Measurements from ENCODE around the gene RET.
A peak's percentile ranks its signal among the peaks of the same experiment; 100 is the strongest.

The RET gene

DNA sequence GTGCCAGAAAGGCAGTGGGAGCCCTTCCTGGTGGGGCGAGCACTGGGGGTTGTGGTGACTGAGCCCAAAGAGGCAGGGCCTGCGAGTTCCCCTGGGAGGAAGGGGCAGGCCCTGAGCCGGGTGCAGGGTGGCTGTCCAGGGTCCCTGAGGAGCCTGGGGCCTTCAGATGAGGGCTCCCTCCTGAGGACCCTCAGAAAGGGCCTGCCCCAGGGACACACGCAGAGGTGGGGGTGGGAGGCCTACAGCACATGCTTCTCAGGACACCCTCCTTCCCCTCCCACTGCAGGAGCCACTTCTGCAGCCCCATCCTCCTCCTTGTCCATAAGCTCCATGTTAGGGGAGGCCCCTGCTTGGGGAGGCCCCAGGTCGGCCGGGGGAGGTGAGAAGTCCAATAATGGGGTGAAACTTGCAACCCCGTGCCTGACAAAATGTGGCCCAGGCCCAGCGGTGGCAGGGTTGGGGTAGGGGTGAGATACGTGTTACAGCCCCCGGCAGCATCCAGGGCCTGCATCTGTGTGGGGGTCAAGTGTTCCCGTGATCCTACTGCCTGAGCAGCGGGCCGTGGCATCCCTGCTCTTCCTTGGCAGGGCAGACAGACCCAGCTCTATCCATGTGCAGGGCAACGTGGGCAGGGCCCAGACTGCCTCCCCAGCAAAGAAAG lies 31.8 kb upstream of the RET start:
- no peak for DNase-seq

DNA sequence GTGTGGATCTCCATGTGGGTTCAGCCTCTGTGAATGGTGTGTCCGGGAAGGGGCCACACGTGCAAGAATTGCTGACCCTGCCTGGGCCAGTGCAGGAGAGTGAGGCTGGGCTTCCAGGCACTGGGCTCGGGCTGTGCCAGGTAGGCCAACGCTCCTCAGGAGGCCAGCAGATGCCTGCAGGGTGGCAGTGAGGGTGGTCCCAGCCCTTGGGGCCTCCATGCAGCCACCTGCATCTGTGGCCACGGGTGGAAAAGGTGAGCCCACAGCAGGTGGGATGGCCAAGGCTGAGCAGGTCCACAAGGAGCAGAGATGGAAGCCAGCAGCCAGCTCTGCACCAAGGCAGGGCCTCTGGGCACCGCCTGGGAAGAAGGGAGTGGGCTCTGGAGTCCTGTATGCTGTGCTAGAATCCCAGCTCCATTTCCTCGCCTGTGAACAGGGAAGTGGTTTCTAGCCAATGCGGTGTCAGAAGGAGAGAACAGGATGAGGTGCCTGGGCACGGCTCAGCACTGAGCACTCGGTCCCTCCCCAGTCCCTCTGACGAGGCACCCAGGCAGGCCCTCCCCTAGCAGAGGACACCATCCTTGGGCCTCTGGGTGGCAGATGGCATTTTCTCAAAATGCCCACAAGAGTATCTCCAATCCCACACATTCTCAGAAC lies 31.1 kb upstream of the RET start:
- DNase-seq, result no peak

DNA sequence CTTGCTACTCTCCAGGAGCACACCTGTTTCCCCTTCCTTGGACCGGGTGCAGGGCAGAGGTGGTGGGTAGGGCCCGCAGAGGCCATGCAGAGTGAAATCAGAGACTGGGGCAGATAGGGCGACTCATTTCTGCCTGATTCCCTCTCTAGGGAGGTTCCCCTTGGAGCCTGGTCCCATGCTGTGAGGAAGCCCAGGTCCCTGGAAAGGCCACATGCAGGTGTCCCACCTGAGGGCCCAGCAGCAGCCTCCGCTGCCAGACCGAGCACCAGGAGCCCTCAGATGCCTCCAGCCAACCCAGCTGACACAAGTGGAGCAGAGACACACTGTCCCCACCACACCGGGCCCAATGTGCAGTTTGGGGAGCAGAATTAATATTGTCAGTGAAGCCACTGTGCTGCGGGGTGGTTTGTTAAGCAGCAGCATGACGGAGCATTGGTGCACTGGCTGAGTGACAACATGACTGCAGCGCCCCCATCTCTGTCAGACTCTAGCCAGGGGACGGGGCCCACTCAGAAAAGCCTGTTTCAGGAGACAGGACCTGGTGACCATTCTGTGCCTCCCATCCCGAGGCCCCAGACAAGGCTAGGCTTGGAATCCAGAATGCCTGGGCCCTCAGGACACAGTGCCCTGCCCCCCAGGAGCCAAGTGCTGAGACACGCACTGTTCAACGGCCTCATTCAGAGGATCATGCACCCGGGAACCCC lies 30.4 kb upstream of the RET start:
- no peak for DNase-seq

DNA sequence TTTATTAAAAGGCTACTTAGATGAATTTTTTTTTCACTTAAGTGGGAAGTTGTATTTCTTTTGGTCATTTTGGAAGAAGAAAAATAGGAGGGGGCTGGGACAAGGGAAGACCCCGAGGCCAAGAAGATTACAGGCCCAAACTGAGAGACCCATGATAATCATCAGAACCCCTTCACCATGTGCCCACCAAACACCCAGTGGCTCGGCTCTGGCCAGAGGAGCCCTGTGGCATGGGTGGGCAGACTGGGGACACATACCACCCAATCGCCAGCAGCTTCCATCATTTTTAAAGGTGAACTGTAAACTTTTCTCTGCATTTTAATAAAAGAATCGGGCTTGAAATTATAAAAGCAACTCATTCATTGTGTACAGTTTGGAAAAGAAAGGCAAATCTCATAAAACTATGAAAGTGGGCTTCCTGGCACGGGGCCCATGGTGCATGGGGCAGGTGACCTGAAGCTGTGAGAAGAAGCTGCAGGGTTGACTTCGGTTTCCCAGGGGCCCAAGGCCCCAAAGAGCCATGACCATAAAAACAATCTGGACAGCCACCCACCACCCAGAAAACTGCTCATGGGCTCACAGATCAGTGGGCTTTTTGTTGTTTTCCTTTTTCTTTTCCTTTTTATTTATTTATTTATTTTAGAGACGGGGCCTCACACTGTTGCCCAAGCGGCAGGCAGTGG lies 29.4 kb upstream of the RET start:
- no peak for DNase-seq

DNA sequence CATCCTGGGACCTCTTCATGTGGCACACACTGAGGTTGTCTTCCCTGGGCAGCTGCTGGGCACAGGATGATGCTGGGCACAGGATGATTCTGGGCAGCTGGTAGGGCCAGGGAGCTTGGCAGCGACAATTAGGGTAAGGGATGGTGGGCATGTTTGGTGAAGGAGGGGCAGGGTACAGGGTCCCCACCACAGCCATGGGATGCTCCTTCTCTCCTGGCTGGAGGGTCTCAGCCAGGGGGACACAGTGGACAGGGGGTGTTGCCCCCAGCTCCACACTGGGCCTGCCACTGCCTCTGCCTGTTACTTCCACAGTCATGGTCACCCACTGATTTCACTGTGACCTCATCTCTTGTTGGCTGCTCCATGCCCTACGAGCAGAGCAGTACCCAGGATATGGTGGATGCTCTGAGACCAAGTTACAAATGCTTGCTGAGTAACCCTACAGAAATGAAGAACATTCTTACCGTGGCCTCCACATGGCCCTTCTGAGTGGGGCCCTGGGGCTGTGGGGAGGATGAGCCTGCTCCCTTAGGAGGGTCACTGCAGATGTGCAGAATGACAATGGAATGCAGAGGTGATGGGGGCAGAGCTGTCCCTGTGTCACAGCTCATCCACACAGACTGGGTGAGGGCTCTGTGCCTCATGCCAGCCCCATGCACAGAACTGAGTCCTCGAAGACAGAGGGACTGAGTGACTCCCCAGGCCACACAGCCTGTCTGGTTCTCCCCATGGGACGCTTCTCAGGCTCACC lies 28.4 kb upstream of the RET start:
- peak; percentile 5 for DNase-seq

DNA sequence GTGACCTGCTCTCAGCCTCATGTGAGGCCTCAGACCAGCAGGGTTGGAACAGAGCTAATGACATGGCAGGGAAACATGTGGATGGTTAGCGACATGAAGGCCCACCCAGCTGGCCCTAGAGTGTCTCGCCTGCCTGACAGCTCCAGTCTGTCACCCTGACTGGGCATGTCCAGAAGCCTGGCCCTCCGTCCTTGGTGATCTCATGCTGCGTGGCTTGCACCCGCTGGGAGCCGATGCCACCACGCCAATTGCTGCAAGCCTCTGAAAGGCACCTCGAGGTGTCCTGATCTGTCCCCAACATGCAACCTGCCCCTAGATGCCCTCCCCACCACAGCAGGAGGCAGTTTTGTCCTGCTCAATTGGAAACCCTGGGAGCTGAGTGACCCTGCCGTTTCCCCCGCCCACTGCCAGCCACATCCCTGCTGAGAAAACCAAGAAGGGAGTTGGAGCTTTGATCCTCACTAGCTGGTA lies 27.8 kb upstream of the RET start:
- no peak for DNase-seq

DNA sequence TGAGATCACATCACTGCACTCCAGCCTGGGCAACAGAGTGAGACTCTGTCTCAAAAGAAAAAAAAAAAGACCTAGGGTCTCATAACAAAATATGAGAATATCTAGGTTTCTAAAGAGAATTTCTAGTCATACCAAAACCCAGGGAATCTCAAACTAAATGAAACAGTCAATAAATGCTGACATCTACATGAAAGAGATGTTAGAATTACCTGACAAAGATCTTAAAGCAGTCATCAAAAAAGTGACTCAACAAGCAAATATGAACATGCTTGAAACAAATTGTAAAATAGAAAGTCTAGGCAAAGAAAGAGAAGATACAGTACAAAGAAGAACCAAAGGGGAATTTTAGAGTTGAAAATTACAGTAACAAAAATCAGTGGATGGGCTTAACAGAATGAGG lies 26.9 kb upstream of the RET start:
- no peak for DNase-seq

DNA sequence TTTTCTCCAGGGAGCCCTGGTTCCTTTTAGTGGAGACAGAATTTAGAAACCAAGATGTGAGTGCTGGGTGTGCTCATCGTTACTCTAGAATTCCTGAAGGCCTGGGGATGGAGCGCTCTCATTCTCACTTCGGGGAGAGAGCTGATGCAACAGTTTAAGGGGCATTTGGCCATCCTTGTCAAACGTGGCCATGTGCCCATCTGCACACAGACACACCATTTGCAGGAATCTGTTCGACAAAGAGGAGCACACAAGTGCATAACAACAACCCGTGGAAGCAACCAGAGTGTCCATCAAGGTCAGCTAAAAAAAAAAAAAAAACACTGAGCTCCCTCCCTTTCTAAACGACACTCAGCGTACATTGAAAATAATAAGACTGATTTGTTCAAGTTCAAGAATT lies 23.0 kb upstream of the RET start:
- no peak for DNase-seq

DNA sequence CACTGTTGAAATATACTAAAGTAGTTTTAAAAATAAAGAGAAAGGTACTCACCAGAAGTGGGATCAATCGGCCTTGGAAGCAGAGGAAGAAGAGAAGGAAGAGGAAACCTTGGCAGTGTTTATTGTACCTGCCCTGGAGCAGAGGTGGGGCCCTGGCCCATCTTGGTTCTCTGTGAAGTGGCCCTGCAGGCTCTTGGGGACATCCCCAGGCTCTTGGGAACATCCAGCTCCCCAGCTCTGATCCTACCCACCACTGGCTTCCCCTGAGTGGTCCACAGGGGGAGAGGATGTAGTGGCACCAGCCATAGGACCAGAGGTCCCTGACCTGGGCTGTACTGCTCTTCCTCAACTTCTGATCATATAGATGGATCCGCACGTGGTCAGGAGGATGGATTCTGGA lies 22.3 kb upstream of the RET start:
- DNase-seq, result no peak

DNA sequence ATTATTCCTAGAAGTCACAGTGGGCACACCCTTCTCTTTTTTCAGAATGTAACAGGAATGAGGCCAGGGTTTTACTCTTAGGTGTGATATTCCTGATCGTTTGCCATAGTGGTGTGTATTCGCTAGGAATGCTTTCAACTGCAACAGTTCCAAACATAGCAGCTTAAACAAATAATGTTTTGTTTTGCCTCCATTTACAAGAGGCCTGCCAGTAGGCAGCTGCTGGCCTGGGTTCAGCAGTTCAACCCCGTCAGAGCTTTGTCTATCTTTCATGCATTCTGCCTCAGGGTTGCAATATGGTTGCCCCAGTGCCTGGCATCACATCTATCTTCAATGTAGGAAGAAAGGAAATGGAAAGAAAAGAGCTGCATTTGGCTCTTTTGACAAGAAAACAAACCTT lies 21.7 kb upstream of the RET start:
- no peak for DNase-seq

DNA sequence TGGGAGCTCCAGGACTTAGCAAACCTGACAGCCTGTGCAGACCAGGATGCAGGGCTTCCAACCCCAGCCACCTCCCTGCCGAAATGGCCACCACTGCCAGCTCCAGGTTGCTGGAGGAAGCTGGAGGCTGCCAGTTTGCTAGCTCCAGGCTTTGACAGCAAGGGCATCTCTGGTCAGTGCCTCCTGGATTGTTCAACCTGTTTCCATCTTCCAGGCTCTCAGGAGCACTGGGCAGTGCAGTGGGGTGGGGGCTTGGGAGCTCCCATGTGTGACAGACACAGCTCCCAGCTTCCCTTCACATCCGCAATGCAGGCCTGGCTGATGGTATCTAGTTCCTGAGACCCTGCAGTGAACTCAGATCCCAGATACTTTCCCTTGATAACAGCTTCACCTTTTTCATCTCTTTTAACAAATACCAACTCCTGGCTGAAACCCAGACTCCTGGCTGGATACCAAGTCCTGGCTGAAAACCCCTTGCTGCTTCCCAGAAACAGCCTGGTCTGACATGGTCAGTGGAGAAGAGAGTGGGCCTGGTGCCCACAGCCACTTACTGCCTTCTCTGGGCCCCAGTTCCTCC lies 20.8 kb upstream of the RET start:
- DNase-seq, result no peak

DNA sequence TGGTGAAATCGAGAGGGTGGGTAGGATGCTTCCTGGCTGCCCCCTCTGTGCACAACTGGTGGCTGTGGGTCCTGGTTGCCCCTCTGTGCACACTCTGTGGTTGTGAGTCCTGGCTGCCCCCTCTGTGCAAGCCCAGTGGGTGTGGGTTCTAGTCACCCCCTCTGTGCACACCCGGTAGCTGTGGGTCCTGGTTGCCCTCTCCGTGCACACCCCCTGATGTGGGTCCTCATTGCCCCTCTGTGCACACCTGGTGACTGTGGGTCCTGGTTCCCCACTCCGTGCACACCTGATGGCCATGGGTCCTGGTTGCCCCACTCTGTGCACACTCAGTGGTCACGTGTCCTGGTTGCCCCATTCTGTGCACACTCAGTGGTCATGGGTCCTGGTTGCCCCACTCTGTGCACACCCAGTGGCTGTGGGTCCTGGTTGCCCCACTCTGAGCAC lies 20.3 kb upstream of the RET start:
- DNase-seq, result no peak

DNA sequence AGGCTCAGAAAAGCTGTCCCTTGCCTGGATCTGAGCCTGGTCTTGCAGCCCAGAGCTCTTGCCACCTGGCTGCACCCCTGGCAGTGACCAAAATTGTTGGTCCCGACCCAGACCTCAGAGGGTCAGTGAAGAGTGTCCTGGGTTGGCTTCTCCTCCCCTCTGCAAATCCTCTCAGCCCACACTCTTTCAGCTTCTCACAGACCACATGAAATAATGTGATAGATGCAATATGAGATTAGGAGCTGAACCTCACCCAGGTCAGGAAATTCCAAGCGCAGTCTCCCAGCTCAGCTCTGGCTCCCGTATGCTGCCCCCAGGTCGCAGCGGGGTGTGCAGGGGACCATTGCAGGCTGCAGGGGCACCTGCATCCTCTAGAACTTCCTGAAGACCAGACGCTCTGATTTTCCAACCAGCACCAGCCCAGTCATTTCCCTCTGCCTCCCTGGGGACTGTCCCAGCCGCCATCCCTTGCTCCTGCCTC lies 19.6 kb upstream of the RET start:
- DNase-seq, result no peak

DNA sequence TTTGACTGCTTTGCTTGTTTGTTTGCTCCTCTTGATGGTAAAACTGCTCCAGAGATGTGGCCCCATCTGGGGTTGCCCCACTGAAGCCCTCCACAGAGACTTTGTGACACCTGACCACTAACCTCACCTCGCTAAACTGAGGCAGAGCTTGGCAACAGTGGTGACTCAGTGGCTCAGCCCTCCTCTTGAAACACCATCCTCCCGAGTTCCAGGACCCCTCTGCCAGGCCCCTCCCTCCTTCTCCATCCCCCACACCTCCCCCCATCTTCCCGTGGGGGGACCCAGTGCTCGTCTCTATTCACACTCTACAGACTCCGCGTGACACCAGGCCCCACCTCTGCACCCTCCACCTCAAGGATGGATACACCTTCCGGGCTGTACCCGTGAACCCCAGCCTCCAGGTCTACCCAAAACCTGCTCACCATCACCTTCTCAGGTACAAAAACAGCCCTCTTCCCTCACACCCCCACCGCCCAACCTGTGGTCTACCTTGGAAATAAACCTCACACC lies 19.0 kb upstream of the RET start:
- no peak for DNase-seq

DNA sequence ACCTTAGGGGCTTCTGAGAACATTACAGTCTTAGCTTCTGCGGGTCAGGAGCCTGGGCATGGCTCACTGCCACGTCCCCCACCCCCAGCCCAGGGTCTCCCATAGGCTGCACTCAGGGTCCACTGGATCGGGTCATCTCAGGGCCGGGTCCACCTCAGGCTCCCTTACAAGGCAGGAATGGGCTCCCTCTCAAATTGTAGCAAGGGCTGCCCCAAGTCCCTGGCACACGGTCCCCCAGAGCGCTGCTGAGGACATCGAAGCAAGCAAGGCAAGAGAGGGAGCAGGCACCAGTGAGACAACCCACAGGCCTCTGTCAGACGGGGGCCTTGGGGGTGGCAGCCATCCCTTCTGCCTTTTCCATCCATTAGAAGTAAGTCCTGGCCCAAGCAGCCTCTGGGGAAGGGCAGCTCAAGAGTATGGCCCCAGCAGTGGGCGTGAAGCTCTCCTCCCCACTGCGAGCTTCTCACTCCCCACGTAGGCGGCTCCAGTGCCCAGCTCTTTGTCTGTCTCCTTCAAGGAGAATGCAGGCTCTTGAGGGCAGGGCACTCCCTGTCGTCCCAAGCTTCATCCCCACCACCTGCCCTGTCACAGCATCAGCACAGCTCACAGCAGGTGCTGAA lies 18.0 kb upstream of the RET start:
- no peak for DNase-seq

DNA sequence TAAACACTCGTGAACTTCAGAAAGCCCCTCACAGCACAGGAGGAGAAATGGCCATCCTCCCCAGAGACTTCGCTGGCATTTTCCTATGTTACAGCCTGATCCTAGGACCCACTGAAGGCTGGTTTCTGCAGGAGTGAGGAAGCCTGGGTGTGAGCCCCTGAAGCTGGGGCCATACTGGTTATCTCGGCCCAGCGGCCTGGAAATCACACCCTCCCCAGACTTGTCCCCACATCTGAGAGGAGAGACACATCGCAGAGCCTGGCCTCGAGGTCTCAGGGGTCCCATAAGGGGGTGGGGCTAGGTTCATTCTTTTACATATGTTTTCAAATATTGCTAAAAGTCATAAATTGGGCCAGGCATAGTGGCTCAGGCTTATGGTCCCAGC lies 17.5 kb upstream of the RET start:
- DNase-seq, result no peak

DNA sequence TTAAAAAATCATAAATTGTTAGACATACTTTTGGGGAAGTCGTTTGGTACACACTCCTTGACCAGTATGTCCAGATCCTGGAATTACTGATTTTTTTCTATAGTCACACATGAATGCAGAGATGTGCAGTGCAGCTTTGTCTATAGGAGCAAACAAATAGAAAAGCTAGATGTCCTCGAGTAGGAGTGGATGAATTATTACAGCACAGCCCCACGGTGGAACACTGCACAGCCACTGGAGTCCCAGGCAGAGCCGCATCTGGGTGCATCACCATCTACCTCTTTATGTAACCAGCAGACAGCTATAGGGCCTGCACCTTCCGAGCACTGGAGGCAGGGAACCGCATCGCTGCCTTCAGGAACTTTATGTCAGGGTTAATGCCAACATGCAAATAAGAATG lies 17.0 kb upstream of the RET start:
- no peak for DNase-seq

DNA sequence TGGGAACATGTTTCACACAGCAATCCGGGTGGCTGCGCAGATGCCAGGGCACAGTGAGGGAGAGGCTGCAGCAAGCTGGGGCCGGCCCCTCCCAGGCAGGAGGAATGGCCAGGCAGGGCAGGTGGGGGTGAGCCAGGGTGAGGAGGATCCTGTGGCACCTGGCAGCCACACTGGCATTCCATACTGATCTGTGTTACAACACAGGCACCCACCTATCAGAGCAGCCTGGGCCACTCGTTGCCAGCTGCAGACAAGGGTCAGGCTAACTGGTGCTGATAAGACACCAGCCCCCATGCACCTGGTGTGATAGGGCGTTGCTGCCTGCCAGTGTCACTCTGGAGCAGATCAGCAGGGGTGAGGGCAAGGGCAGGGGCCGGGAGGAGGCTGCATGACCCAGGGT lies 16.6 kb upstream of the RET start:
- DNase-seq, result no peak

DNA sequence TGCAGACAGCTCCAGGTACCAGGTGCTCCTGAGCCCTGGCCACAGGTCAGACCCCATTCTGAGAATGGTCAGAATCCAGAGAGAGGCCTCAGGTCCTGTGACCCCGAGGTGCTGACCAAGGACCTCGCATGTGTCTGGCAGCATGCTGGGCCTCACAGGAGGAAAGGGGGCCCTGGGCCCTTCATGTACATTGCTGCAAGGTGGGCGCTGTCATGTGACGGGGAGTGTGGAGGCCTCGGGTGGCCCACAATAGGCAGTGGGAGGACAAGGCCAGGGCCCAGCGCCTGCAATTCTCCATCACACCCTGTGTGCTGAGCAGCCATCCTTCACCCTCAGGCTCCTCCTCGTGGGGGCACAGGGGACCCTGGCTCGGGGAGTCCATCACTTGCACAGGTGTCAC lies 15.5 kb upstream of the RET start:
- no peak for DNase-seq

DNA sequence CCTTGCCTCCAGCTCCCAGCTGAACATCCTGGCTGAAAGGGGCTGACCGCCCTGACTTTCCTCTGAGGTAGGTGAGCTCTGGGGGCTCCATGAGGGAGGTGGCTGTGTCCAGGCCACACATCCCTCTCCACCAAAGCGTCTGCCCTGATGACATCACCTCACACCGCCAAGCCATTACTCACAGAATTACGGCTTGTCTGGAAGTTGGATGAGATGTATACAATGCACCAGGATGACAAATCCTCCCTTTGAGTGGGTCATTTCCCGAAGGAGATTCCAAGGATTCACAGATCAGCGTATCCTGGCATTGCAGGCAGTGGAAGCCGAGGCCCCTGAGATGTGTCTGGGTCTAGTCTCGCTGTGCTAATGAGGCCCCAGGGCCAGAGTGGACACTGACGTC lies 15.1 kb upstream of the RET start:
- DNase-seq, result peak; percentile 5

DNA sequence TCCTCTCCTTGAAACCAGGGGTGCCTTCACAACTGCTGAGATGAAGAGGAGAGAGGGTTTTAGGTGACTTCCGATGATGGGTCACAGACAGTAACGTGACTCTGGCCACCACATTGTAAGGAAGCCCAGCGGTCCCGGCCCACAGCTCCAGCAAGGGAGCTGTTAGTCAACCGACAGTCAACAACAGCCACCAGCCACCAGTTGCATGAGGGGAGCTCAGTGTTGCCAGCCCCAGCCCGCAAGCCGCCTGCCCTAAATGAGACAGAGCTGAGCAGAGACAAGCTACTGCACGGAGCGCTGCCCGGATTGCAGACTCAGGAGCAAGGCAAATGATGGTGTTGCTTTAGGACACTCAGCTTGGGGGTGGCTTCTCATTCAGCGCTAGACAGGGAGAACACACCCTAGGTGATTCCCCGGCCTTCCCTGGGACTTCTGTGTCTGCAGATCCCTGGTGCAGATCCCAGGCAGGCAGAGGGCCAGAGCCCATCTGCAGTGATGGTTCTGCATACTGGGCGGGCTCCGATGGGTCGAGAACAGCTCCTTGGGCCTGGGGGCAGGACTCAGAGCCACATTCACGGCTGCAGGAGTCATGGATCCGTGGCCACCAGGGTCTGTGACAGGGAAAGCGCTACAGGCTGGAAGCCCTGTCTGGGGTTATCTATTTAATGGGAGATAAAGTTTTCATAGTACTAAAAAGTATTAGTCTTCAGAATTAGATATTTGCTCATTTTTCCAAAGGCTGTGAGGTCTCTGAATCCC lies 14.3 kb upstream of the RET start:
- no peak for DNase-seq

Measured in fibroblast of upper back skin (primary cell).